K562 (cell line): Measurements from ENCODE around the gene ALKBH8. TPM values are rescaled to one million over a fixed set of nuclear protein-coding genes. Genes with fewer than 3 reads are reported as not detected.

Experiments used
- ATAC-seq: fragments of 200-7000 bp; cut with Tn5 transposase; 3 replicates; pipeline ENCODE4 v1.9.1; 2020; ENCODE audit warnings: moderate library complexity
- BruUV-seq: library from RNA; stranded (reverse); fragments of 400-500 nt; replicated peaks from 2 replicates; lab custom pipeline; 2021; lab: Mats Ljungman, UMichigan
- CTCF ChIA-PET: fragments of 300-600 bp; formaldehyde crosslinking; extraction: SDS; loops from one replicate; lab custom pipeline; 2021; ENCODE audit warnings: low intra/inter-chr PET ratio; lab: Yijun Ruan, JAX
- POLR2A ChIA-PET: fragments of 300-600, 350-650 bp; sonication (Branson Sonifier 250); formaldehyde crosslinking; extraction: SDS; loops from one replicate; lab custom pipeline; 2021; ENCODE audit warnings: antibody characterized with exemption, inconsistent platforms; lab: Yijun Ruan, JAX
- DNase-seq, 4 experiments: peaks; one replicate each; pipeline versions ENCODE4 v3.0.0 to v3.0.0-alpha.2; 2011 to 2018; ENCODE audit warnings: low spot score in 3 of 4, mixed read lengths in 3 of 4; ENCODE audit errors: extremely low read depth in 1 of 4
- FAIRE-seq: peaks from 2 replicates; lab custom pipeline; 2011; peaks lifted over from hg19 to GRCh38; lab: Jason Lieb, UNC
- H2AFZ ChIP-seq: 2 replicates; pipeline ENCODE4 v1.6.0; 2011; ENCODE audit warnings: low read depth, low read length, control low read depth, inconsistent platforms
- H3K27ac ChIP-seq: fragments of 200-600 bp; 3 replicates; pipeline ENCODE4 v1.8.0; 2011; ENCODE audit warnings: low read depth, mild to moderate bottlenecking, control low read depth, inconsistent platforms, low read length, moderate library complexity, mixed read lengths; ENCODE audit errors: extremely low read depth
- H3K27me3 ChIP-seq, 2 experiments: fragments of 300-600 bp in 1 of 2; 2 replicates in 1 of 2; 3 replicates in 1 of 2; pipeline versions ENCODE4 v1.6.0 to v1.8.0; 2011; ENCODE audit warnings: inconsistent platforms in 2 of 2, low read length in 2 of 2, mild to moderate bottlenecking in 1 of 2, mixed read lengths in 1 of 2, moderate library complexity in 1 of 2; ENCODE audit not compliant: control insufficient read depth in 2 of 2, insufficient read depth in 2 of 2
- H3K36me3 ChIP-seq: fragments of 300-600 bp; 3 replicates; pipeline ENCODE4 v1.8.0; 2011; ENCODE audit warnings: mild to moderate bottlenecking, low read length, inconsistent platforms; ENCODE audit not compliant: control insufficient read depth, insufficient read depth
- H3K4me1 ChIP-seq, 2 experiments: fragments of 200-600 bp in 1 of 2; replicated peaks in 1 of 2; 2 replicates in 1 of 2; 3 replicates in 1 of 2; pipeline versions ENCODE4 v1.5.1 to v1.8.0; 2011; ENCODE audit warnings: inconsistent platforms in 2 of 2, low read length in 2 of 2, mild to moderate bottlenecking in 1 of 2, mixed read lengths in 1 of 2, moderate library complexity in 1 of 2; ENCODE audit not compliant: control insufficient read depth in 2 of 2, insufficient read depth in 2 of 2
- H3K4me2 ChIP-seq: 2 replicates; pipeline ENCODE4 v1.6.1; 2011; ENCODE audit warnings: low read length, control low read depth, inconsistent platforms, mixed read lengths; ENCODE audit not compliant: insufficient read depth
- H3K4me3 ChIP-seq: fragments of 200-600 bp; sonication (generic), shearing (Covaris generic); 2 replicates; pipeline ENCODE4 v1.5.1; 2016; ENCODE audit warnings: control low read depth, inconsistent platforms
- H3K79me2 ChIP-seq: fragments of 200-600 bp; 3 replicates; pipeline ENCODE4 v1.8.0; 2011; ENCODE audit warnings: low read length, inconsistent platforms; ENCODE audit not compliant: control insufficient read depth, insufficient read depth
- H3K9ac ChIP-seq, 2 experiments: 2 replicates each; pipeline versions ENCODE4 v1.6.0 to v1.6.1; 2011; ENCODE audit warnings: low read depth in 2 of 2, low read length in 2 of 2, control low read depth in 1 of 2, inconsistent platforms in 1 of 2, mild to moderate bottlenecking in 1 of 2, mixed read lengths in 1 of 2; ENCODE audit not compliant: insufficient read depth in 1 of 2
- H3K9me1 ChIP-seq: one replicate; pipeline ENCODE4 v1.6.0; 2011; ENCODE audit warnings: inconsistent platforms, mild to moderate bottlenecking, low read length, moderate library complexity; ENCODE audit not compliant: control insufficient read depth, insufficient read depth
- H3K9me3 ChIP-seq: replicated peaks from 2 replicates; pipeline ENCODE4 v1.5.1; 2011; ENCODE audit warnings: low read depth, low read length, inconsistent platforms; ENCODE audit not compliant: control insufficient read depth, insufficient read depth
- H4K20me1 ChIP-seq: replicated peaks from 2 replicates; pipeline ENCODE4 v1.6.1; 2011; ENCODE audit warnings: low read length, inconsistent platforms, mixed read lengths; ENCODE audit not compliant: control insufficient read depth, insufficient read depth
- ARID4B ChIP-seq: sonication (generic); formaldehyde crosslinking; IDR thresholded peaks from 2 replicates; pipeline ENCODE4 v1.8.0; 2022; ENCODE audit warnings: mild to moderate bottlenecking, missing genetic modification reagents
- MEIS2 ChIP-seq: fragments of 450-650 bp; IDR thresholded peaks from 2 replicates; pipeline ENCODE4 v1.6.1; 2014; ENCODE audit warnings: mild to moderate bottlenecking; ENCODE audit not compliant: partially characterized antibody
- MXI1 ChIP-seq: IDR thresholded peaks from 2 replicates; pipeline ENCODE4 v1.6.1; 2011; ENCODE audit warnings: low read depth, mild to moderate bottlenecking, improper control_type of control experiment, low read length
- NCOA6 ChIP-seq: fragments of 450-650 bp; IDR thresholded peaks from 2 replicates; pipeline ENCODE4 v1.6.1; 2017; ENCODE audit warnings: mild to moderate bottlenecking
- NFIC ChIP-seq: fragments of 450-650 bp; IDR thresholded peaks from 2 replicates; pipeline ENCODE4 v1.6.1; 2017; ENCODE audit warnings: mild to moderate bottlenecking, inconsistent platforms
- NRF1 ChIP-seq, 2 experiments: fragments of 450-650 bp; IDR thresholded peaks in 1 of 2; conservative IDR thresholded peaks in 1 of 2; 2 replicates each; pipeline ENCODE4 v1.6.1; 2014; ENCODE audit warnings: mild to moderate bottlenecking in 2 of 2
- PBX2 ChIP-seq, 2 experiments: IDR thresholded peaks in 1 of 2; conservative IDR thresholded peaks in 1 of 2; 2 replicates each; pipeline ENCODE4 v1.6.1; 2016; ENCODE audit warnings: low read depth in 2 of 2, mild to moderate bottlenecking in 1 of 2, missing compliant biosample characterization in 1 of 2, missing genetic modification characterization in 1 of 2, moderate library complexity in 1 of 2
- RFX5 ChIP-seq: IDR thresholded peaks from 2 replicates; pipeline ENCODE4 v1.6.1; 2011; ENCODE audit warnings: low read depth, mild to moderate bottlenecking, improper control_type of control experiment, low read length
- ZNF165 ChIP-seq: fragments of 250-450 bp; sonication (Bioruptor Pico); IDR thresholded peaks from 2 replicates; pipeline ENCODE4 v1.4.0; 2020; ENCODE audit warnings: borderline replicate concordance
- WGBS: fragments of 100-300 bp; shearing (Covaris generic); methylation state at CpG from one replicate; pipeline ENCODE4 v1.1.6; 2016; ENCODE audit warnings: low coverage, mixed read lengths; ENCODE audit not compliant: insufficient coverage; ENCODE audit errors: missing lambda C conversion rate; 5-methylcytosine and 5-hydroxymethylcytosine counted together
- in situ Hi-C: fragments of 300-500 bp; cut with MboI; formaldehyde crosslinking; loops from 4 replicates; pipeline ENCODE4 v1.15.0; 2018; ENCODE audit warnings: inconsistent platforms, mixed read lengths
- intact Hi-C: fragments of 100-400 bp; cut with micrococcal nuclease; formaldehyde crosslinking; loops from 2 replicates; pipeline ENCODE4 v1.14.2; 2022
- polyA plus RNA-seq, 8 experiments: library from polyadenylated mRNA; depleted of rRNA in 4 of 8; stranded (reverse) in 5 of 8; unstranded in 3 of 8; fragments of >200 nt; fragmentation: Nextera tagmentation in 2 of 8; fragmentation: Illumina TruSeq in 1 of 8; extraction: Ambion mirVana in 2 of 8; extraction: Trizol in 1 of 8; gene quantifications; 2 replicates each; pipeline versions ENCODE4 v1.2.1 to v1.2.3, GENCODE V29; 2011 to 2014; ENCODE audit warnings: inconsistent platforms in 1 of 8, missing spikeins in 1 of 8
- total RNA-seq, 7 experiments: library from RNA; depleted of rRNA in 6 of 7; stranded (reverse); fragments of >200 nt in 6 of 7; fragmentation: Illumina TruSeq in 2 of 7; extraction: Trizol in 2 of 7; gene quantifications; 2 replicates each; pipeline versions ENCODE4 v1.2.1 to v1.2.3, GENCODE V29; 2011 to 2021; ENCODE audit warnings: low replicate concordance in 1 of 7

The ALKBH8 gene
- total and polyA plus RNA-seq, 9 of the 15 experiments (the other 6 are each of a cell fraction or from before 2014, with no cell fraction given), result 4.3 to 14.4 (median 9.1) TPM

- Histone ChIP-seq H2AFZ (peak overlapping the region; percentile 99), H3K27ac (peak overlapping the region; percentile 86), H3K27me3 (no peaks in the 10 kb centered on the region), H3K9me1 (no peaks in the 10 kb centered on the region), H3K4me1 (peaks cover 5 to 25% of the 10 kb centered on the region in 2 experiments), H3K9me3 (no peaks in the 10 kb centered on the region), H3K36me3 (peaks cover 4% of the 10 kb centered on the region; the same call in 1 of the 3 replicates), H3K4me3 (peak overlapping the region; percentile 74), H3K4me2 (peak overlapping the region; percentile 91), H3K79me2 (peaks cover 33% of the 10 kb centered on the region), H3K9ac (peak overlapping the region; percentile 74 to 95), H4K20me1 (no peaks in the 10 kb centered on the region)
- in situ Hi-C loops, result no loop called here
- 3% methylated on average over 6 of the region's 6 CpGs for WGBS
- intact Hi-C loops, result loop anchor here (5.0 kb wide), 3 partner anchors 207 to 332 kb away; partner anchors contain the start of gene SLC35F2
- CTCF ChIA-PET, result interaction anchor here (3.2 kb wide), 1 partner anchor 124 kb away, joined by 26 read pairs; no protein-coding TSS in a partner anchor
- POLR2A ChIA-PET, result interaction anchor here (0.8 kb wide), 1 partner anchor 28 kb away, joined by 3 read pairs; no protein-coding TSS in a partner anchor
- peak; percentile 22 for ATAC-seq
- DNase-seq, result no peak
- FAIRE-seq, result no peak
- TF ChIP-seq RFX5 (no peak), NFIC (peak; percentile 63), PBX2 (CRISPR knock-in tag; IDR thresholded peaks at IDR 0.05; ENCODE audit: low read depth) (no peak), PBX2 (tag; conservative IDR thresholded peaks at IDR 0.05; ENCODE audit: low read depth) (peak; percentile 38; the same call in 1 of the 2 replicates), NCOA6 (no peak), NRF1 (conservative IDR thresholded peaks at IDR 0.05 in 1 of 2, IDR thresholded peaks at IDR 0.05 in 1 of 2) (peak in 1 of 2 experiments; percentile 85; a peak in 1 of 4 replicates), ARID4B (CRISPR knock-in tag) (no peak), MXI1 (no peak), ZNF165 (no peak), MEIS2 (peak; percentile 46)
- BruUV-seq, result TSS peak; percentile 65
Measured at GRCh38 chr11:107564877-107565218, 687 bp downstream of the ALKBH8 start.
